Measurements from ENCODE around the gene CAD. TPM values are rescaled to one million over a fixed set of nuclear protein-coding genes. Genes with fewer than 3 reads are reported as not detected.

CAD gene
- total and polyA plus RNA-seq, 2 of the 4 experiments (the other 2 are of a cell fraction) = 12.9 to 38.7 TPM

- no peaks in the 10 kb centered on the region for H3K4me1 ChIP-seq (ENCODE audit: control insufficient read depth, insufficient read depth, low read length)
- intact Hi-C loops (cut with micrococcal nuclease) = no loop called here
- peaks cover 88% of the 10 kb centered on the region for H3K36me3 ChIP-seq (ENCODE audit: control insufficient read depth, insufficient read depth, low read length)
- no peak for ATAC-seq (ENCODE audit: low read depth)
- no TSS peak for BruUV-seq (replicated peaks)
- no peak overlapping the region for H2AK5ac ChIP-seq (ENCODE audit: low read depth, low read length)
- no peak overlapping the region for H3K4me2 ChIP-seq (ENCODE audit: low read depth, low read length)
- no peak overlapping the region for H3K4me3 ChIP-seq (ENCODE audit: insufficient read depth, low read depth, low read length)
- 100% methylated on average over 3 of the region's 8 CpGs; no CpG with 5 or more reads in 1 of the 2 experiments for WGBS, 2 experiments (ENCODE audit: extremely low coverage in 2 of 2, insufficient read length in 1 of 2)
- no peak overlapping the region for H4K5ac ChIP-seq (ENCODE audit: low read depth, low read length)
- no peak overlapping the region for H3K14ac ChIP-seq (replicated peaks; ENCODE audit: low read depth, low read length)
- no peak overlapping the region for H4K8ac ChIP-seq (ENCODE audit: low read depth in 2 of 2, low read length in 2 of 2)
- no peak overlapping the region for H2BK20ac ChIP-seq (ENCODE audit: low read depth, low read length)
- no peak overlapping the region for H2BK5ac ChIP-seq (ENCODE audit: low read depth, low read length, poor library complexity, severe bottlenecking)
- H2AK9ac ChIP-seq (replicated peaks; ENCODE audit: low read depth, low read length, poor library complexity) = no peak overlapping the region
- no peak overlapping the region for H4K91ac ChIP-seq (ENCODE audit: insufficient read depth, low read depth, low read length)
- no peak for TF ChIP-seq ELK1 (IDR thresholded peaks at IDR 0.05; ENCODE audit: borderline replicate concordance, low read depth, low read length)
- H3K18ac ChIP-seq (ENCODE audit: low read depth, low read length) = no peak overlapping the region
- H4K20me1 ChIP-seq (ENCODE audit: insufficient read depth, low read length) = no peaks in the 10 kb centered on the region; the same call in 1 of the 2 replicates
- ChIA-PET CTCF (no interaction called here), POLR2A (ENCODE audit: unreplicated experiment) (no interaction called here)
- in situ Hi-C loops (cut with MboI; ENCODE audit: low sequenced_read_pairs) = no loop called here
- H3K4ac ChIP-seq (ENCODE audit: low read depth, low read length) = no peak overlapping the region
- no peaks in the 10 kb centered on the region; a peak in 1 of 4 replicates for H3K79me1 ChIP-seq (ENCODE audit: low read depth in 1 of 2, low read length in 2 of 2)
- H3K9ac ChIP-seq (ENCODE audit: low read depth, low read length) = no peak overlapping the region
- no peaks in the 10 kb centered on the region for H3K27me3 ChIP-seq (ENCODE audit: control insufficient read depth, insufficient read depth, low read length)
- no peak overlapping the region for H2BK120ac ChIP-seq (ENCODE audit: low read depth, low read length)
- H2BK15ac ChIP-seq (ENCODE audit: low read depth, low read length) = no peak overlapping the region
- H3K23ac ChIP-seq (ENCODE audit: low read depth, low read length) = no peak overlapping the region
- no peak overlapping the region for H3K27ac ChIP-seq (ENCODE audit: insufficient read depth, low read length)
- dilution Hi-C loops (cut with HindIII; ENCODE audit: low sequenced_read_pairs, unreplicated experiment) = no loop called here
- H2AFZ ChIP-seq (replicated peaks; ENCODE audit: low read length, poor library complexity) = no peak overlapping the region
- H3K9me3 ChIP-seq (ENCODE audit: control insufficient read depth, insufficient read depth, low read length) = no peaks in the 10 kb centered on the region
- H3K56ac ChIP-seq (ENCODE audit: extremely low read depth, insufficient read depth, low read length) = no peak overlapping the region
- DNase-seq = no peak
- H3K9me1 ChIP-seq (ENCODE audit: insufficient read depth, low read length) = no peaks in the 10 kb centered on the region
Observed at GRCh38 chr2:27238976-27239375, 21.8 kb downstream of the CAD start.

All from IMR-90 (cell line).